SK-N-MC (cell line): ENCODE results near the gene IFNA4.
"Not testable (repeated sequence)": the region's sequence is repeated elsewhere in the genome, so short reads cannot be mapped to it uniquely, and the experiment has no call there.

Source experiments
- EZH2 ChIP-seq: fragments of 200-600 bp; sonication (generic); IDR thresholded peaks from one replicate; pipeline ENCODE4 v1.6.1; 2017; ENCODE audit warnings: antibody characterized with exemption
- FOXP2 ChIP-seq: optimal IDR thresholded peaks from 2 replicates; pipeline ENCODE3; 2011; ENCODE audit warnings: mild to moderate bottlenecking, moderate library complexity; ENCODE audit not compliant: insufficient read depth; ENCODE audit errors: extremely low read length, control extremely low read depth
- POLR2AphosphoS5 ChIP-seq: IDR thresholded peaks from 2 replicates; pipeline ENCODE4 v1.6.1; 2012; ENCODE audit warnings: mild to moderate bottlenecking, low read depth, low read length, borderline replicate concordance

- not testable (repeated sequence) for TF ChIP-seq EZH2, FOXP2, POLR2AphosphoS5
Observed at GRCh38 chr9:21187487-21187886, at the start of gene IFNA4.
